Keratinocyte (primary cell): Measurements from ENCODE around the gene NFATC1. TPM values are rescaled to one million over a fixed set of nuclear protein-coding genes. Genes with fewer than 3 reads are reported as not detected.

ENCODE experiments used
- DNase-seq: peaks from one replicate; pipeline ENCODE4 v3.0.0-alpha.2; 2011; ENCODE audit warnings: low read depth, missing footprints, low spot score
- FAIRE-seq: peaks from 2 replicates; lab custom pipeline; 2011; peaks lifted over from hg19 to GRCh38; lab: Jason Lieb, UNC
- H2AFZ ChIP-seq: 2 replicates; pipeline ENCODE4 v1.6.0; 2012; ENCODE audit warnings: low read length, control low read depth, inconsistent platforms; ENCODE audit not compliant: control insufficient read depth
- H3K27ac ChIP-seq: 2 replicates; pipeline ENCODE4 v1.5.1; 2011; ENCODE audit warnings: low read length; ENCODE audit not compliant: control insufficient read depth, insufficient read depth
- H3K27me3 ChIP-seq: 3 replicates; pipeline ENCODE4 v1.6.0; 2011; ENCODE audit warnings: low read length; ENCODE audit not compliant: control insufficient read depth, insufficient read depth; ENCODE audit errors: extremely low read depth
- H3K36me3 ChIP-seq, 2 experiments: 2 replicates in 1 of 2; 3 replicates in 1 of 2; pipeline ENCODE4 v1.5.1; 2011; ENCODE audit warnings: low read length in 2 of 2, mild to moderate bottlenecking in 1 of 2; ENCODE audit not compliant: control insufficient read depth in 2 of 2, insufficient read depth in 2 of 2; ENCODE audit errors: extremely low read depth in 1 of 2
- H3K4me1 ChIP-seq: 3 replicates; pipeline ENCODE4 v1.5.1; 2011; ENCODE audit warnings: low read length; ENCODE audit not compliant: control insufficient read depth, insufficient read depth; ENCODE audit errors: extremely low read depth
- H3K4me2 ChIP-seq: 3 replicates; pipeline ENCODE4 v1.6.0; 2011; ENCODE audit warnings: low read depth, low read length; ENCODE audit not compliant: control insufficient read depth, insufficient read depth; ENCODE audit errors: extremely low read depth
- H3K4me3 ChIP-seq, 3 experiments: fragments of 200-600 bp in 1 of 3; sonication (generic) in 1 of 3; 2 replicates in 2 of 3; 3 replicates in 1 of 3; pipeline ENCODE4 v1.5.1; 2011 to 2016; ENCODE audit warnings: low read length in 3 of 3, mild to moderate bottlenecking in 3 of 3, control low read depth in 2 of 3, inconsistent platforms in 1 of 3, low read depth in 1 of 3, mixed read lengths in 1 of 3, mixed run types in 1 of 3, moderate library complexity in 1 of 3; ENCODE audit not compliant: control insufficient read depth in 2 of 3, insufficient read depth in 2 of 3; ENCODE audit errors: extremely low read depth in 1 of 3
- H3K79me2 ChIP-seq: 2 replicates; pipeline ENCODE4 v1.6.0; 2012; ENCODE audit warnings: low read length; ENCODE audit not compliant: control insufficient read depth, insufficient read depth
- H3K9ac ChIP-seq: 3 replicates; pipeline ENCODE4 v1.6.0; 2011; ENCODE audit warnings: low read length; ENCODE audit not compliant: control insufficient read depth, insufficient read depth; ENCODE audit errors: extremely low read depth
- H3K9me1 ChIP-seq: 3 replicates; pipeline ENCODE4 v1.6.0; 2011; ENCODE audit warnings: low read length; ENCODE audit not compliant: control insufficient read depth, insufficient read depth; ENCODE audit errors: extremely low read depth
- H3K9me3 ChIP-seq: 2 replicates; pipeline ENCODE4 v1.5.1; 2012; ENCODE audit warnings: low read depth, low read length; ENCODE audit not compliant: control insufficient read depth
- H4K20me1 ChIP-seq: 3 replicates; pipeline ENCODE4 v1.6.0; 2011; ENCODE audit warnings: low read length; ENCODE audit not compliant: control insufficient read depth, insufficient read depth; ENCODE audit errors: extremely low read depth
- CTCF ChIP-seq, 3 experiments: IDR thresholded peaks in 1 of 3; conservative IDR thresholded peaks in 1 of 3; optimal IDR thresholded peaks in 1 of 3; 2 replicates in 2 of 3; 3 replicates in 1 of 3; pipeline versions ENCODE3 to v1.5.1; 2011; ENCODE audit warnings: low read length in 3 of 3, mild to moderate bottlenecking in 3 of 3, moderate library complexity in 2 of 3, control low read depth in 1 of 3, inconsistent platforms in 1 of 3; ENCODE audit not compliant: insufficient read depth in 2 of 3; ENCODE audit errors: extremely low read depth in 1 of 3
- EZH2 ChIP-seq: IDR thresholded peaks from one replicate; pipeline ENCODE4 v1.6.1; 2012; ENCODE audit warnings: inconsistent platforms, mild to moderate bottlenecking, low read length, moderate library complexity
- dilution Hi-C: fragments of 300-500 bp; cut with MboI; formaldehyde crosslinking; loops from one replicate; pipeline ENCODE4 v1.7.0; 2020; ENCODE audit warnings: low sequenced_read_pairs; ENCODE audit not compliant: extremely low pct_ligation_motif_present
- polyA plus RNA-seq, 5 experiments: library from polyadenylated mRNA; depleted of rRNA in 3 of 5; stranded (reverse) in 3 of 5; stranded (forward) in 1 of 5; unstranded in 1 of 5; fragments of >200 nt; gene quantifications; 1 replicate in 1 of 5; 2 replicates in 3 of 5; 3 replicates in 1 of 5; pipeline versions ENCODE4 v1.2.1 to v1.2.3, GENCODE V29; 2011 to 2012; ENCODE audit warnings: missing spikeins in 2 of 5, low read depth in 1 of 5, low replicate concordance in 1 of 5

Gene NFATC1
- polyA plus RNA-seq, 1 donor (not counting 4 experiments of a cell fraction or from before 2014, with no cell fraction given), result 0.77 TPM

GRCh38 chr18:79434607-79435401, 39.1 kb downstream of the NFATC1 start:
- Histone ChIP-seq H3K36me3 (no peaks in the 10 kb centered on the region), H3K4me1 (no peaks in the 10 kb centered on the region), H3K4me3 (no peak overlapping the region), H3K9me1 (no peaks in the 10 kb centered on the region), H3K9me3 (no peaks in the 10 kb centered on the region), H3K27me3 (no peaks in the 10 kb centered on the region), H3K4me2 (no peak overlapping the region), H3K79me2 (no peaks in the 10 kb centered on the region), H3K9ac (no peak overlapping the region), H4K20me1 (no peaks in the 10 kb centered on the region), H2AFZ (no peak overlapping the region), H3K27ac (no peak overlapping the region)
- dilution Hi-C loops, result no loop called here
- FAIRE-seq, result no peak
- no peak for TF ChIP-seq CTCF (optimal IDR thresholded peaks at IDR 0.05 in 1 of 3, IDR thresholded peaks at IDR 0.05 in 1 of 3, conservative IDR thresholded peaks at IDR 0.05 in 1 of 3; ENCODE audit: extremely low read depth in 1 of 3, insufficient read depth in 2 of 3, low read length in 3 of 3)
- TF ChIP-seq EZH2, result no peak
- DNase-seq, result no peak

- no peak overlapping the region for H2AFZ ChIP-seq
- H3K79me2 ChIP-seq, result no peaks in the 10 kb centered on the region
- H3K4me3 ChIP-seq, result no peak overlapping the region
- TF ChIP-seq EZH2 (no peak), CTCF (optimal IDR thresholded peaks at IDR 0.05 in 1 of 3, IDR thresholded peaks at IDR 0.05 in 1 of 3, conservative IDR thresholded peaks at IDR 0.05 in 1 of 3; ENCODE audit: extremely low read depth in 1 of 3, insufficient read depth in 2 of 3, low read length in 3 of 3) (no peak)
- dilution Hi-C loops, result no loop called here
- no peak overlapping the region for H3K9ac ChIP-seq
- no peaks in the 10 kb centered on the region for H3K9me1 ChIP-seq
- no peak overlapping the region for H3K27ac ChIP-seq
- no peaks in the 10 kb centered on the region for H3K36me3 ChIP-seq
- FAIRE-seq (no peak), DNase-seq (no peak)
- no peaks in the 10 kb centered on the region for H3K4me1 ChIP-seq
- no peak overlapping the region for H3K4me2 ChIP-seq
- H3K9me3 ChIP-seq, result no peaks in the 10 kb centered on the region
- H3K27me3 ChIP-seq, result no peaks in the 10 kb centered on the region
- H4K20me1 ChIP-seq, result no peaks in the 10 kb centered on the region
These were observed 41.0 kb downstream of the NFATC1 start for GRCh38 chr18:79436556-79437275.
